OCI-LY1 (cell line): ENCODE measurements around the gene DNAAF1.

Experiments
- H2AFZ ChIP-seq: fragments of 200-600 bp; sonication (generic), shearing (Covaris generic); 2 replicates; pipeline ENCODE4 v1.6.0; 2014; ENCODE audit warnings: antibody characterized with exemption, mild to moderate bottlenecking, low read length
- H3F3A ChIP-seq: fragments of 200-600 bp; sonication (generic), shearing (Covaris generic); 2 replicates; pipeline ENCODE4 v1.6.0; 2014; ENCODE audit warnings: mild to moderate bottlenecking, antibody characterized with exemption, low read length, moderate library complexity; ENCODE audit not compliant: insufficient read depth
- H3K27ac ChIP-seq: fragments of 200-600 bp; sonication (generic); 2 replicates; pipeline ENCODE4 v1.5.1; 2014; ENCODE audit warnings: low read length, mixed run types, mild to moderate bottlenecking, low read depth; ENCODE audit not compliant: poor library complexity, severe bottlenecking
- H3K27me3 ChIP-seq: fragments of 200-600 bp; sonication (generic); 2 replicates; pipeline ENCODE4 v1.6.0; 2014; ENCODE audit warnings: antibody characterized with exemption, mild to moderate bottlenecking, low read length, moderate library complexity; ENCODE audit not compliant: insufficient read depth
- H3K36me3 ChIP-seq: fragments of 200-600 bp; sonication (generic); 2 replicates; pipeline ENCODE4 v1.6.1; 2014; ENCODE audit warnings: mild to moderate bottlenecking, antibody characterized with exemption, low read length, moderate library complexity, mixed read lengths; ENCODE audit not compliant: insufficient read depth
- H3K4me1 ChIP-seq: fragments of 200-600 bp; sonication (generic); 2 replicates; pipeline ENCODE4 v1.5.1; 2014; ENCODE audit warnings: mild to moderate bottlenecking, low read length, moderate library complexity; ENCODE audit not compliant: insufficient read depth, severe bottlenecking
- H3K4me2 ChIP-seq: fragments of 200-600 bp; sonication (generic), shearing (Covaris generic); 2 replicates; pipeline ENCODE4 v1.6.1; 2014; ENCODE audit warnings: low read length
- H3K4me3 ChIP-seq: fragments of 200-600 bp; sonication (generic); 2 replicates; pipeline ENCODE4 v1.5.1; 2014; ENCODE audit warnings: low read length, low read depth, mild to moderate bottlenecking, mixed read lengths; ENCODE audit not compliant: poor library complexity, severe bottlenecking
- H3K79me2 ChIP-seq: fragments of 200-600 bp; shearing (Covaris generic); 2 replicates; pipeline ENCODE4 v1.6.1; 2016; ENCODE audit warnings: mixed run types, low read length, mixed read lengths; ENCODE audit not compliant: insufficient read depth
- H3K9ac ChIP-seq: fragments of 200-600 bp; sonication (generic), shearing (Covaris generic); 2 replicates; pipeline ENCODE4 v1.6.1; 2014; ENCODE audit warnings: mild to moderate bottlenecking, low read length, mixed read lengths
- H3K9me2 ChIP-seq: fragments of 200-600 bp; sonication (generic), shearing (Covaris generic); 2 replicates; pipeline ENCODE4 v1.6.1; 2014; ENCODE audit warnings: low read depth, mild to moderate bottlenecking, low read length, mixed read lengths
- H3K9me3 ChIP-seq: fragments of 200-600 bp; shearing (Covaris generic); 2 replicates; pipeline ENCODE4 v1.6.1; 2014; ENCODE audit warnings: low read length, mixed read lengths
- H4K20me1 ChIP-seq: fragments of 200-600 bp; sonication (generic), shearing (Covaris generic); 2 replicates; pipeline ENCODE4 v1.6.0; 2016; ENCODE audit warnings: mild to moderate bottlenecking, low read length; ENCODE audit not compliant: insufficient read depth
- EZH2 ChIP-seq: fragments of 200-600 bp; sonication (generic), shearing (Covaris generic); IDR thresholded peaks from 2 replicates; pipeline ENCODE4 v1.8.0; 2017; ENCODE audit warnings: borderline replicate concordance, mixed run types, mild to moderate bottlenecking, antibody characterized with exemption, low read length, moderate library complexity, mixed read lengths
- TF ChIP-seq, protein P1 (sequence below): fragments of 200-600 bp; sonication (generic), shearing (Covaris generic); IDR thresholded peaks from 2 replicates; pipeline ENCODE4 v1.5.1; 2017; ENCODE audit warnings: mild to moderate bottlenecking, antibody characterized with exemption, low read length, moderate library complexity, mixed read lengths

DNAAF1 gene

DNA sequence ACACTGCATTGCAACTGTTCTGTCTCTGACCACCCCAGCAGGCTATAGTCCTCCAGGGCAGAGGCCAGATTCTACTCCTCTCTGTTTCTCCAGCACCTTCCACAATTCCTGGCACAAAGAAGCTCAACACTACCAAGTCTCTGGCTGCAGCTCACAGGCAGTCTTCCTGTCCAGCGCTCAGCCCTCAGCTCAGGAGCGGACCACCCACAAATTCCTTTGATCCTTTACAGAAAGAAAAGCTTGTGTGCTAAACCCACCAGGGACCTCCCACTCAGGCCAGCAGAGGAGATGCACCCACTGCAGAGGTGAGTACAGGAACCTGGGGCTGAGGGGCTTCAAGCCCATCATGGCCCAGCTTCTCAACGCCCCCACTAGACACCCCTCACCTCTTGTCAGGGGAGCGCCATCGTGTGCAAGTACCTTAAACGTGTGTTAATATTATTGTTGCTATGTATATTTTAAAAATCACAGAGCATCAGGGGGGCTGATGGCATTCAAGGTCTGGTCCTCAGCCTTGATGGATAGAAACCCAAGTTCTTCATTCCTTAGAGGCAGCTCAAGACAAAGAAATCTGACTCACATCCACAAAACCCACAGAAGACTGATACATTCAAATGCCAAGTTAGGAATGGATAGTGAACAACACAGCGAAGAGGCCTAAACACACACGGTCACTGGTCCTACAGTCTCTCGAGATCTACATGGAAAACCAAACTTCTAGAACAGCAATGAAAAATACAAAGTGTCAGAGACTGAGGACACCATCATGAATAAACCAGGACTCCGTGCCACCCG is 8.6 kb upstream of the DNAAF1 start:
- H3F3A ChIP-seq, result no peaks in the 10 kb centered on the region
- H3K27ac ChIP-seq, result no peak overlapping the region
- no peaks in the 10 kb centered on the region for H4K20me1 ChIP-seq
- H2AFZ ChIP-seq, result no peak overlapping the region
- no peak overlapping the region for H3K4me2 ChIP-seq
- no peak overlapping the region for H3K9ac ChIP-seq
- no peaks in the 10 kb centered on the region for H3K9me3 ChIP-seq
- H3K4me1 ChIP-seq, result peaks cover 46% of the 10 kb centered on the region
- H3K9me2 ChIP-seq, result no peaks in the 10 kb centered on the region
- no peaks in the 10 kb centered on the region for H3K27me3 ChIP-seq
- no peak overlapping the region for H3K4me3 ChIP-seq
- no peaks in the 10 kb centered on the region for H3K79me2 ChIP-seq
- H3K36me3 ChIP-seq, result no peaks in the 10 kb centered on the region
- no peak for TF ChIP-seq EZH2
- TF ChIP-seq, protein P1, sequence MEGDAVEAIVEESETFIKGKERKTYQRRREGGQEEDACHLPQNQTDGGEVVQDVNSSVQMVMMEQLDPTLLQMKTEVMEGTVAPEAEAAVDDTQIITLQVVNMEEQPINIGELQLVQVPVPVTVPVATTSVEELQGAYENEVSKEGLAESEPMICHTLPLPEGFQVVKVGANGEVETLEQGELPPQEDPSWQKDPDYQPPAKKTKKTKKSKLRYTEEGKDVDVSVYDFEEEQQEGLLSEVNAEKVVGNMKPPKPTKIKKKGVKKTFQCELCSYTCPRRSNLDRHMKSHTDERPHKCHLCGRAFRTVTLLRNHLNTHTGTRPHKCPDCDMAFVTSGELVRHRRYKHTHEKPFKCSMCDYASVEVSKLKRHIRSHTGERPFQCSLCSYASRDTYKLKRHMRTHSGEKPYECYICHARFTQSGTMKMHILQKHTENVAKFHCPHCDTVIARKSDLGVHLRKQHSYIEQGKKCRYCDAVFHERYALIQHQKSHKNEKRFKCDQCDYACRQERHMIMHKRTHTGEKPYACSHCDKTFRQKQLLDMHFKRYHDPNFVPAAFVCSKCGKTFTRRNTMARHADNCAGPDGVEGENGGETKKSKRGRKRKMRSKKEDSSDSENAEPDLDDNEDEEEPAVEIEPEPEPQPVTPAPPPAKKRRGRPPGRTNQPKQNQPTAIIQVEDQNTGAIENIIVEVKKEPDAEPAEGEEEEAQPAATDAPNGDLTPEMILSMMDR, result no peak

DNA sequence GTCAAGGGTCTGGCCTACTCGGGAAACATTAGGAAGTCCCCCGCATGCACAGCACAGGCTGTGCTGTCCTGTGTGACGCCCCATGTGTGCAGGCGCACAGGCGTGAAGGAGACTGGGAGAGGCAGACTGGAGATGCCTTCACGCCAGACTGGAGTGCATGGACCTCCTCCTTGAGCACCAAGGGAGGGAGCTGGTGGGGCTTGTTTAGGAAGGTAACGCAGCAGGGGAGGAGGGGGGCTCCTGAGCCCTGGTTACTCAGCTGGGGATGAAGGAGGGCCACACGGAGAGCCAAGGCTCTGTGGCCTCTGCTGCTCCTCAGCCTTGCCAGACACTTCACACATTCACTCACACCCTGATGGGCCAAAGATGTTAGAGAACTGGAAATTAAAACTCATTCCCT is 7.8 kb upstream of the DNAAF1 start:
- H2AFZ ChIP-seq, result no peak overlapping the region
- no peaks in the 10 kb centered on the region for H3K36me3 ChIP-seq
- no peaks in the 10 kb centered on the region for H3K27me3 ChIP-seq
- H3K9me2 ChIP-seq, result no peaks in the 10 kb centered on the region
- H4K20me1 ChIP-seq, result no peaks in the 10 kb centered on the region
- TF ChIP-seq, protein P1, result no peak
- TF ChIP-seq EZH2, result no peak
- H3K79me2 ChIP-seq, result no peaks in the 10 kb centered on the region
- H3K4me3 ChIP-seq, result no peak overlapping the region
- no peak overlapping the region for H3K27ac ChIP-seq
- no peaks in the 10 kb centered on the region for H3K9me3 ChIP-seq
- no peaks in the 10 kb centered on the region for H3F3A ChIP-seq
- no peak overlapping the region for H3K4me2 ChIP-seq
- H3K4me1 ChIP-seq, result peaks cover 46% of the 10 kb centered on the region
- H3K9ac ChIP-seq, result no peak overlapping the region

DNA sequence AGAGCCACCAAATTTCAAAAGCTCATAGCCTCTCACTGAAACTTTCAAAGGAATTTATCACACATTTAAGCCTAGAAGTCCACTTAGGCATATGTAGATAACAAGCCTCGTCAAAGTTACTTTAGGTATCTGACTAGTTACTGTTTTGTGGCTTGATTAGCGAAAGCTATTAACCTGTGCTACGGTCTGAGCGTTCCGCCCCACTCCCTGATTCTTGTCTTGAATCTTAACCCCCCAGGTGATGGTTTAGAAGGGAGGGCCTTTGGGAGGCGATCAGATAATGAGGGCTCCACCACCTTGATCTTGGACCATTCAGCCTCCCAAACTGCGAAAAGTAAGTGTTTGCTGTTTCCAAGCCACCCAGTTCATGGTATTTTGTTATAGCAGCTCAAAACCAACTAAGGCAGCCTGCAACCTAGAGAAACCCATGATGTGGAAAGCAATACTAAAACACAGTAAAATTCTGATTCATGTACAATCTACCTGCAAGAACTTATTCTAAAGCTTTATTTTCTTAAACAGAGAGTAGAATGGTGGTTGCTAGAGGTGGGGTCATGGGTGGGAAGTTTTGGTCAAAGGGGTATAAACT is 7.2 kb upstream of the DNAAF1 start:
- H2AFZ ChIP-seq, result no peak overlapping the region
- no peaks in the 10 kb centered on the region for H3K9me2 ChIP-seq
- H4K20me1 ChIP-seq, result no peaks in the 10 kb centered on the region
- no peaks in the 10 kb centered on the region; the same call in 1 of the 2 replicates for H3K36me3 ChIP-seq
- H3K27me3 ChIP-seq, result no peaks in the 10 kb centered on the region
- H3K27ac ChIP-seq, result no peak overlapping the region
- TF ChIP-seq EZH2, result no peak
- TF ChIP-seq, protein P1, result no peak
- H3K9ac ChIP-seq, result no peak overlapping the region
- no peaks in the 10 kb centered on the region for H3F3A ChIP-seq
- no peak overlapping the region for H3K4me3 ChIP-seq
- no peaks in the 10 kb centered on the region for H3K79me2 ChIP-seq
- H3K4me2 ChIP-seq, result no peak overlapping the region
- H3K9me3 ChIP-seq, result no peaks in the 10 kb centered on the region
- peaks cover 41% of the 10 kb centered on the region for H3K4me1 ChIP-seq
